MCF 10A (cell line): ENCODE results near the gene LMX1B. TPM values are rescaled to one million over a fixed set of nuclear protein-coding genes. Genes with fewer than 3 reads are reported as not detected.

Experiments
- BruUV-seq: library from RNA; stranded (reverse); fragments of 400-500 nt; replicated peaks from 2 replicates; lab custom pipeline; 2021; lab: Mats Ljungman, UMichigan
- CTCF ChIA-PET: fragments of 300-600 bp; sonication (Branson Sonifier 250); formaldehyde crosslinking; extraction: SDS; loops from one replicate; lab custom pipeline; 2021; ENCODE audit warnings: antibody characterized with exemption, inconsistent platforms; lab: Yijun Ruan, JAX
- POLR2A ChIA-PET: fragments of 300-600, 350-650 bp; sonication (Branson Sonifier 250); formaldehyde crosslinking; extraction: SDS; loops from one replicate; lab custom pipeline; 2020; ENCODE audit warnings: antibody characterized with exemption, inconsistent platforms; lab: Yijun Ruan, JAX
- DNase-seq: peaks from one replicate; pipeline ENCODE4 v3.0.0-alpha.2; 2018; ENCODE audit not compliant: unreplicated experiment
- H3K27ac Mint-ChIP-seq: one replicate; pipeline ENCODE4 v1.8.0; 2022; ENCODE audit warnings: mild to moderate bottlenecking, low read depth, mixed read lengths; ENCODE audit not compliant: unreplicated experiment
- H3K27me3 Mint-ChIP-seq: one replicate; pipeline ENCODE4 v1.8.0; 2022; ENCODE audit warnings: mixed read lengths; ENCODE audit not compliant: insufficient read depth, unreplicated experiment
- H3K36me3 Mint-ChIP-seq: one replicate; pipeline ENCODE4 v1.8.0; 2022; ENCODE audit warnings: mild to moderate bottlenecking, moderate library complexity, mixed read lengths; ENCODE audit not compliant: insufficient read depth, unreplicated experiment
- H3K4me1 Mint-ChIP-seq: one replicate; pipeline ENCODE4 v1.8.0; 2022; ENCODE audit warnings: mixed read lengths; ENCODE audit not compliant: insufficient read depth, unreplicated experiment
- H3K4me3 Mint-ChIP-seq: one replicate; pipeline ENCODE4 v1.8.0; 2022; ENCODE audit warnings: mild to moderate bottlenecking, moderate library complexity, mixed read lengths; ENCODE audit not compliant: unreplicated experiment
- H3K9me3 Mint-ChIP-seq: one replicate; pipeline ENCODE4 v1.8.0; 2022; ENCODE audit warnings: mixed read lengths; ENCODE audit not compliant: unreplicated experiment
- intact Hi-C: fragments of 100-400 bp; cut with micrococcal nuclease; formaldehyde crosslinking; loops from 2 replicates; pipeline ENCODE4 v1.14.1; 2022
- total RNA-seq: library from RNA; stranded (reverse); gene quantifications from 2 replicates; pipeline ENCODE4 v1.2.3, GENCODE V29; 2022
- TF ChIP-seq, protein P1 (sequence below): fragments of 200-600 bp; IDR thresholded peaks from one replicate; pipeline ENCODE4 v1.8.0; 2022; ENCODE audit warnings: antibody characterized with exemption, mild to moderate bottlenecking; ENCODE audit not compliant: unreplicated experiment

Gene LMX1B
- total RNA-seq, 1 experiment from 2014 or later = 3.4 TPM

DNA sequence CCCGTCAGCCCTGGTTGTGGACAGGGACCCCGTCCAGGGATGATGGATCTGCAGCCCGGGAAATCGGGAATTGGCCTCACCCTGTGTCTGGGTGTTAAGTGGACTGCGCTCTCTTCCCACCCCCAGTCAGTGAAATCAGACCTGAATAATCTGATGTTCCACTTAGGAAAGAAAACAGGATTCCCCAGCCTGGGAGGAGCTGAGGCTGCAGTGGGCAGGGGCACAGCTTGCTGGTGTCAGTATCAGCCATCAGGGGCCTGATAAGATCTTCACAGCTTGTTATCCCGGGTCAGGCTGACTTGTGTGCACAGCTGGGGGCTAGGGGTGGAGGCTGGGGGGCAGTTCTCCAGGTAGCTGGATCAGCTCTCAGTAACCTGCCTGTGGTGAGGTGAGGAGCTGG lies 29.1 kb downstream of the LMX1B start:
- BruUV-seq = no TSS peak
- Mint-ChIP-seq H3K36me3 (no peaks in the 10 kb centered on the region), H3K4me1 (no peaks in the 10 kb centered on the region), H3K27me3 (peaks cover 28% of the 10 kb centered on the region), H3K27ac (no peak overlapping the region), H3K9me3 (no peaks in the 10 kb centered on the region), H3K4me3 (no peak overlapping the region)
- POLR2A ChIA-PET = no interaction called here
- CTCF ChIA-PET = no interaction called here
- DNase-seq = no peak
- intact Hi-C loops = no loop called here
- TF ChIP-seq, protein P1, sequence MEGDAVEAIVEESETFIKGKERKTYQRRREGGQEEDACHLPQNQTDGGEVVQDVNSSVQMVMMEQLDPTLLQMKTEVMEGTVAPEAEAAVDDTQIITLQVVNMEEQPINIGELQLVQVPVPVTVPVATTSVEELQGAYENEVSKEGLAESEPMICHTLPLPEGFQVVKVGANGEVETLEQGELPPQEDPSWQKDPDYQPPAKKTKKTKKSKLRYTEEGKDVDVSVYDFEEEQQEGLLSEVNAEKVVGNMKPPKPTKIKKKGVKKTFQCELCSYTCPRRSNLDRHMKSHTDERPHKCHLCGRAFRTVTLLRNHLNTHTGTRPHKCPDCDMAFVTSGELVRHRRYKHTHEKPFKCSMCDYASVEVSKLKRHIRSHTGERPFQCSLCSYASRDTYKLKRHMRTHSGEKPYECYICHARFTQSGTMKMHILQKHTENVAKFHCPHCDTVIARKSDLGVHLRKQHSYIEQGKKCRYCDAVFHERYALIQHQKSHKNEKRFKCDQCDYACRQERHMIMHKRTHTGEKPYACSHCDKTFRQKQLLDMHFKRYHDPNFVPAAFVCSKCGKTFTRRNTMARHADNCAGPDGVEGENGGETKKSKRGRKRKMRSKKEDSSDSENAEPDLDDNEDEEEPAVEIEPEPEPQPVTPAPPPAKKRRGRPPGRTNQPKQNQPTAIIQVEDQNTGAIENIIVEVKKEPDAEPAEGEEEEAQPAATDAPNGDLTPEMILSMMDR = no peak

DNA sequence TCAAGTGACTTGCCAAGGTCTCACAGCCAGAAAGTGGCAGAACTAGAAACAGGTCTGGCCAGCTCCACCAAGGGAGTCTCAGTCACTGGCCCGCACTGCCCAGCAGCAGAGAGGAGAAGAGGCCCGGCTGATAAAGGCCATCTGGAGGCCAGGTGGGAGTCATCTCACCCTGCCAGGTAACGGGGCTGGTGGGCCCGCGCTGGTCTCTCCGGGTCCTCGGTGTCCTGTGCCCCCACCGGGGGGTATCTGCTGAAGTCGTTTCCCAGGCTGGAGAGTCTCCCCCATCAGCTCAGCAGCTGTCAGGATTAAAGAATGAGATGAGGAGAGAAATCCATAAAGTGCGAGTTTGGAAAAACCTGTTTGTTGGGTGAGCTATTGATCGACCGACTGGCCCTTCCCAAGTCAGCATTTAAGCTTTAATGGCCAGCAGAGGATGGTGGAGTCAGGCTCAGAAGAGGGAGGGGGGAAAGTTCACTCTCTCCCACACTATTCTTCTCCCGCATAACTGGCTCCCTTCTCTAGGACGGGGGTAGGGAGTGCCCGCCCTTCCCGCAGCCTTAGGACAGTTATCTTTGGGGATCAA lies 30.3 kb downstream of the LMX1B start:
- no peaks in the 10 kb centered on the region for H3K9me3 Mint-ChIP-seq
- H3K27ac Mint-ChIP-seq = no peak overlapping the region
- intact Hi-C loops = no loop called here
- BruUV-seq = no TSS peak
- H3K4me3 Mint-ChIP-seq = no peak overlapping the region
- H3K4me1 Mint-ChIP-seq = no peaks in the 10 kb centered on the region
- ChIA-PET POLR2A (no interaction called here), CTCF (no interaction called here)
- no peaks in the 10 kb centered on the region for H3K36me3 Mint-ChIP-seq
- no peak for DNase-seq
- TF ChIP-seq, protein P1 = no peak
- peaks cover 33% of the 10 kb centered on the region for H3K27me3 Mint-ChIP-seq

DNA sequence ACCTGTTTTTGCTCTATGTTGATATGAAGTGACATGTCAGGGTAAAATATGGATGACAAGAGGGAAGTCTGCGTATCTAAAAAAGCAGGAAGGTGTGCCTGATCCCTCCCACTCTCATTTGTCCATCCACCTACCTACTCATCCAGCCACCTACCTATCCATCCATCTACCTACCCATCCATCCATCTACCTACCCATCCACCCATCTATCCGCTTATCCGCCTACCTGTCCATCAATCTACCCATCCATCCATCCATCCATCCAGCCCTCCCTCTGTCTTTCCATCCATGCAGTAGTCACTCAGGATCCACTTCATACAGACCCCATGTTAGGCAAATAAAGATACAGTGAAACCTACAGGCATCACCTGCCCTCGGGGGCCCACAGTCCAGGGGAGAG lies 32.4 kb downstream of the LMX1B start:
- intact Hi-C loops = no loop called here
- Mint-ChIP-seq H3K27me3 (peaks cover 33% of the 10 kb centered on the region), H3K27ac (no peak overlapping the region), H3K4me3 (no peak overlapping the region), H3K36me3 (no peaks in the 10 kb centered on the region), H3K4me1 (no peaks in the 10 kb centered on the region), H3K9me3 (no peaks in the 10 kb centered on the region)
- TF ChIP-seq, protein P1 = no peak
- no peak for DNase-seq
- ChIA-PET CTCF (interaction anchor here (0.5 kb wide), 1 partner anchor 85 kb away, joined by 5 read pairs; no protein-coding TSS in a partner anchor), POLR2A (no interaction called here)
- BruUV-seq = no TSS peak

DNA sequence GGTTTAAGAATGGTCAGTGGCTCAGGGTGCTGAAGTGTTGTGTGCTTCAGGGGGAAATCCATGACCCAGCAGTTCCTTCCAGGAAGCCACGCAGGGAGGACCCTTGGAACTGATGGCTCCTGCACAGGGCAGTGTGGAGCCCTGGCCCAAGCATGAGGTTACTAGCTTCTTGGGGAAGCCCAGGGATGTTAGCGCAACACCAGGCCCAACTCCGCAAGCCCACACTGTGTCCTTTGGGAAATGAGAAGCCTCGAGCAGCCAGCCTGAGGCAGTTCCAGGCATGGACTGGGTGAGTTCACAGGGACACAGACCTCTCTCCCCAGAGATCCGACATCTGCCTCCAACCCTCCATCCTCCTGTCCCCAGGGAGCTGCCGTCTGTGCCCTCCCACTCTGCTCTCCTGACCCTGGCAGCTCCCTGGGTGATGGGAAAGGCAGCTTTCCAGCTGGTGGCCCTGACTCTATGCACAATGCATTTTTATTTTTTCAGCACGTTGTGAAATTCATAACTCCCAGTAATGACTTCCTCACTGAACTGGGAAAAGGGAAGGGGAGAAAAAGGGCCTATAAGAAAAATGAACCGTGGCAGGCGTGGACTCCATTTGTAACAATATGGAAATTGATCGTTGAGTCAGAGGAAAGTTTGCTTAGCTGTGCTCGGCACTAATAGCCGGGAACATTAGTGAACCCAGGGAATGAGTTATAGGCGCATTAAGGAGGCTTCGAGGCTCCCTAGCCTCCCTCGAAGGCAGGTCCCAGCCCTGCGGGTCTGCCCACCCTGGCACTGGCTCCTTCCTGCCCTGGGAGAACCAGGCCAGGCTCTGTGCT lies 34.1 kb downstream of the LMX1B start:
- CTCF ChIA-PET = no interaction called here
- H3K9me3 Mint-ChIP-seq = no peaks in the 10 kb centered on the region
- TF ChIP-seq, protein P1 = no peak
- no peak overlapping the region for H3K4me3 Mint-ChIP-seq
- intact Hi-C loops = no loop called here
- no peaks in the 10 kb centered on the region for H3K4me1 Mint-ChIP-seq
- no peaks in the 10 kb centered on the region for H3K36me3 Mint-ChIP-seq
- H3K27me3 Mint-ChIP-seq = peaks cover 24% of the 10 kb centered on the region
- H3K27ac Mint-ChIP-seq = no peak overlapping the region
- DNase-seq = no peak
- BruUV-seq = no TSS peak
- POLR2A ChIA-PET = interaction anchor here (0.6 kb wide), 2 partner anchors 13 to 187 kb away, joined by 3 read pairs; no protein-coding TSS in a partner anchor
